ENCODE measurements around the gene LSG1. TPM values are rescaled to one million over a fixed set of nuclear protein-coding genes. Genes with fewer than 3 reads are reported as not detected.

LSG1 gene
- polyA plus RNA-seq, 1 donor from 2014 or later: 35.5 TPM

DNA sequence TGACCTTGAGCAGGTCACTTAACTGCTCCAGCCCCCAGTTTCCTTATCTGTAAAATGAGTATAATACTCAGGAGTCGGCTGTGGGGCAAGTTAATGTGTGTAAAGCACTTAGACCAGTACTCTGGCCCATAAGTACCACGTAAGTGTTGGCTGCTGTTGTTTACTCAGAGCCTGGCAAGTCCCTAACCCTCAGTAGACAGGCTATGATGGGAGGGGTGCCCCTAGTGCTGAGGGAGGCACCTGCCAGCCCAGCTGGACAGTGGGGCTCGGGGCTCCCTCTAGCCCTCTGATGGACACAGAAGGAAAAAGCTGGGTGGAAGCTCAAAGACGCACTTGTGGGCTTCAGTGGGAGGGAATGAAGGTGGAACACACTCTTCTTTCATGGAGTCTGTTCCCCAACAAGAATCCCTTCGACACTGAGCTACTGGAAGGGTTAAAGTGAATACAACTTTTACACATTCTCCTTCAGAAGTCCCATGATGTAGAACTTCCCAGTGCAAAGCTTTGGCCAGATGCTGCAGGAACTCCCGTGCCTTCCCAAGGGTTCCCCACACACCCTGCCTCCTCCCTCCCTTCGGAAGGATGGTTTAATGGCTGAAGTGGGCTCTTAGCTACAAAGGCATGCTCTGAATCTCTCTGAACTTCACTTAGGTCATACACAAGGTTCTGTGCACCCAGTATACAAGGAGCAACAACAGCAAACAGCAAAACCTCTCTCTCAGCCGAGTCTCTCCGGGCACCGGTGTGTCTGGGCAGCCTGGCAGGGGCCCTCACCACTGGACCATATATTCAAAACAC, 64.2 kb downstream of the LSG1 start:
- peaks cover 6% of the 10 kb centered on the region for H3K36me3 ChIP-seq (ENCODE audit: insufficient read depth, low read length)

DNA sequence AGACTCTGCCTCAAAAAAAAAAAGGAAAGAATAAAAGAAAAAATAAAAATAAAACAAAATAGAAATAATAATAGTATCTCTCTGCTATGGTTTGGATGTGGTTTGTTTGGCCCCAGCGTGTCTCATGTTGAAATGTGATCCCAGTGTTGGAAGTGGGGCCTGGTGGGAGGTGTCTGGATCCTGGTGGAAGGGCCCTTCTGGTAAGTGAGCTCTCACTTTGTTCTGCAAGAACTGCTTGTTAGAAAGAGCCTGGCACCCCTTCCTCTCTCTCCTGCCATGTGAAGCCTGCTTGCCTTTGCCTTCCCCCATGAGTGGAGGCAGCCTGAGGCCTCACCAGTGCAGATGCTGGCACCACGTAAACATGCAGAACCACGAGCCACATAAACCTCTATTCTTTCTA, 65.0 kb downstream of the LSG1 start:
- Histone ChIP-seq H3F3A (ENCODE audit: insufficient read depth, low read length, poor library complexity, severe bottlenecking) (no peaks in the 10 kb centered on the region), H3K79me2 (replicated peaks; ENCODE audit: insufficient read depth, low read length) (no peaks in the 10 kb centered on the region), H3K27me3 (ENCODE audit: insufficient read depth, low read depth, low read length) (no peaks in the 10 kb centered on the region), H3K4me3 (ENCODE audit: low read length) (no peak overlapping the region), H3K4me2 (ENCODE audit: low read length) (no peak overlapping the region), H3K27ac (ENCODE audit: low read length) (no peak overlapping the region), H4K20me1 (ENCODE audit: insufficient read depth) (no peaks in the 10 kb centered on the region), H2AFZ (ENCODE audit: low read depth, low read length) (no peak overlapping the region), H3K9ac (ENCODE audit: low read length) (no peak overlapping the region), H3K9me2 (ENCODE audit: insufficient read depth, low read length) (no peaks in the 10 kb centered on the region), H3K9me3 (ENCODE audit: low read length) (no peaks in the 10 kb centered on the region), H3K36me3 (ENCODE audit: insufficient read depth, low read length) (peaks cover 6% of the 10 kb centered on the region)
- no peak for TF ChIP-seq EZH2 (IDR thresholded peaks at IDR 0.05; ENCODE audit: borderline replicate concordance, insufficient read depth, low read length, poor library complexity, severe bottlenecking)
- TF ChIP-seq, protein P1, sequence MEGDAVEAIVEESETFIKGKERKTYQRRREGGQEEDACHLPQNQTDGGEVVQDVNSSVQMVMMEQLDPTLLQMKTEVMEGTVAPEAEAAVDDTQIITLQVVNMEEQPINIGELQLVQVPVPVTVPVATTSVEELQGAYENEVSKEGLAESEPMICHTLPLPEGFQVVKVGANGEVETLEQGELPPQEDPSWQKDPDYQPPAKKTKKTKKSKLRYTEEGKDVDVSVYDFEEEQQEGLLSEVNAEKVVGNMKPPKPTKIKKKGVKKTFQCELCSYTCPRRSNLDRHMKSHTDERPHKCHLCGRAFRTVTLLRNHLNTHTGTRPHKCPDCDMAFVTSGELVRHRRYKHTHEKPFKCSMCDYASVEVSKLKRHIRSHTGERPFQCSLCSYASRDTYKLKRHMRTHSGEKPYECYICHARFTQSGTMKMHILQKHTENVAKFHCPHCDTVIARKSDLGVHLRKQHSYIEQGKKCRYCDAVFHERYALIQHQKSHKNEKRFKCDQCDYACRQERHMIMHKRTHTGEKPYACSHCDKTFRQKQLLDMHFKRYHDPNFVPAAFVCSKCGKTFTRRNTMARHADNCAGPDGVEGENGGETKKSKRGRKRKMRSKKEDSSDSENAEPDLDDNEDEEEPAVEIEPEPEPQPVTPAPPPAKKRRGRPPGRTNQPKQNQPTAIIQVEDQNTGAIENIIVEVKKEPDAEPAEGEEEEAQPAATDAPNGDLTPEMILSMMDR (IDR thresholded peaks at IDR 0.05; ENCODE audit: poor library complexity, severe bottlenecking): no peak
- TF ChIP-seq RAD21 (conservative IDR thresholded peaks at IDR 0.05): no peak
- no peak for TF ChIP-seq POLR2AphosphoS5 (IDR thresholded peaks at IDR 0.05)
- no peak for TF ChIP-seq SMC3 (conservative IDR thresholded peaks at IDR 0.05; ENCODE audit: poor library complexity)
- no peak for TF ChIP-seq EP300 (conservative IDR thresholded peaks at IDR 0.05; ENCODE audit: poor library complexity, severe bottlenecking)
- TF ChIP-seq MXI1 (conservative IDR thresholded peaks at IDR 0.05; ENCODE audit: poor library complexity, severe bottlenecking): no peak
- TF ChIP-seq, protein P2, sequence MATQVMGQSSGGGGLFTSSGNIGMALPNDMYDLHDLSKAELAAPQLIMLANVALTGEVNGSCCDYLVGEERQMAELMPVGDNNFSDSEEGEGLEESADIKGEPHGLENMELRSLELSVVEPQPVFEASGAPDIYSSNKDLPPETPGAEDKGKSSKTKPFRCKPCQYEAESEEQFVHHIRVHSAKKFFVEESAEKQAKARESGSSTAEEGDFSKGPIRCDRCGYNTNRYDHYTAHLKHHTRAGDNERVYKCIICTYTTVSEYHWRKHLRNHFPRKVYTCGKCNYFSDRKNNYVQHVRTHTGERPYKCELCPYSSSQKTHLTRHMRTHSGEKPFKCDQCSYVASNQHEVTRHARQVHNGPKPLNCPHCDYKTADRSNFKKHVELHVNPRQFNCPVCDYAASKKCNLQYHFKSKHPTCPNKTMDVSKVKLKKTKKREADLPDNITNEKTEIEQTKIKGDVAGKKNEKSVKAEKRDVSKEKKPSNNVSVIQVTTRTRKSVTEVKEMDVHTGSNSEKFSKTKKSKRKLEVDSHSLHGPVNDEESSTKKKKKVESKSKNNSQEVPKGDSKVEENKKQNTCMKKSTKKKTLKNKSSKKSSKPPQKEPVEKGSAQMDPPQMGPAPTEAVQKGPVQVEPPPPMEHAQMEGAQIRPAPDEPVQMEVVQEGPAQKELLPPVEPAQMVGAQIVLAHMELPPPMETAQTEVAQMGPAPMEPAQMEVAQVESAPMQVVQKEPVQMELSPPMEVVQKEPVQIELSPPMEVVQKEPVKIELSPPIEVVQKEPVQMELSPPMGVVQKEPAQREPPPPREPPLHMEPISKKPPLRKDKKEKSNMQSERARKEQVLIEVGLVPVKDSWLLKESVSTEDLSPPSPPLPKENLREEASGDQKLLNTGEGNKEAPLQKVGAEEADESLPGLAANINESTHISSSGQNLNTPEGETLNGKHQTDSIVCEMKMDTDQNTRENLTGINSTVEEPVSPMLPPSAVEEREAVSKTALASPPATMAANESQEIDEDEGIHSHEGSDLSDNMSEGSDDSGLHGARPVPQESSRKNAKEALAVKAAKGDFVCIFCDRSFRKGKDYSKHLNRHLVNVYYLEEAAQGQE (IDR thresholded peaks at IDR 0.05; ENCODE audit: borderline replicate concordance): no peak
- no peak for TF ChIP-seq TAF1 (IDR thresholded peaks at IDR 0.05; ENCODE audit: low read depth)

More for the DNA sequence above, 64.2 kb downstream of the LSG1 start:
- H3K27ac ChIP-seq (ENCODE audit: low read length): no peak overlapping the region
- no peaks in the 10 kb centered on the region for H4K20me1 ChIP-seq (ENCODE audit: insufficient read depth)
- H3K27me3 ChIP-seq (ENCODE audit: insufficient read depth, low read depth, low read length): no peaks in the 10 kb centered on the region
- no peaks in the 10 kb centered on the region for H3K9me3 ChIP-seq (ENCODE audit: low read length)
- no peaks in the 10 kb centered on the region for H3K79me2 ChIP-seq (replicated peaks; ENCODE audit: insufficient read depth, low read length)
- H3K9me2 ChIP-seq (ENCODE audit: insufficient read depth, low read length): no peaks in the 10 kb centered on the region
- no peak overlapping the region for H3K4me2 ChIP-seq (ENCODE audit: low read length)
- no peak for TF ChIP-seq MXI1 (conservative IDR thresholded peaks at IDR 0.05; ENCODE audit: poor library complexity, severe bottlenecking)
- TF ChIP-seq, protein P1 (IDR thresholded peaks at IDR 0.05; ENCODE audit: poor library complexity, severe bottlenecking): no peak
- TF ChIP-seq, protein P2 (IDR thresholded peaks at IDR 0.05; ENCODE audit: borderline replicate concordance): no peak
- TF ChIP-seq POLR2AphosphoS5 (IDR thresholded peaks at IDR 0.05): no peak
- no peak for TF ChIP-seq EZH2 (IDR thresholded peaks at IDR 0.05; ENCODE audit: borderline replicate concordance, insufficient read depth, low read length, poor library complexity, severe bottlenecking)
- no peak for TF ChIP-seq RAD21 (conservative IDR thresholded peaks at IDR 0.05)
- no peak for TF ChIP-seq EP300 (conservative IDR thresholded peaks at IDR 0.05; ENCODE audit: poor library complexity, severe bottlenecking)
- TF ChIP-seq TAF1 (IDR thresholded peaks at IDR 0.05; ENCODE audit: low read depth): no peak
- TF ChIP-seq SMC3 (conservative IDR thresholded peaks at IDR 0.05; ENCODE audit: poor library complexity): no peak
- H3F3A ChIP-seq (ENCODE audit: insufficient read depth, low read length, poor library complexity, severe bottlenecking): no peaks in the 10 kb centered on the region
- H3K9ac ChIP-seq (ENCODE audit: low read length): no peak overlapping the region
- H3K4me3 ChIP-seq (ENCODE audit: low read length): no peak overlapping the region
- H2AFZ ChIP-seq (ENCODE audit: low read depth, low read length): no peak overlapping the region
